RWPE2 (cell line): ENCODE measurements around the gene MUSTN1.

Source experiments
- ATAC-seq: fragments of 200-7000 bp; cut with Tn5 transposase; 3 replicates; pipeline ENCODE4 v1.9.1; 2021; ENCODE audit warnings: low read depth
- DNase-seq: peaks from one replicate; pipeline ENCODE4 v3.0.0-alpha.2; 2020; ENCODE audit warnings: low spot score
- H3K27ac ChIP-seq: fragments of 450-650 bp; 2 replicates; pipeline ENCODE4 v1.5.1; 2017; ENCODE audit warnings: mild to moderate bottlenecking; ENCODE audit not compliant: poor library complexity, severe bottlenecking
- H3K27me3 ChIP-seq: fragments of 250-450 bp; sonication (Bioruptor Pico); 2 replicates; pipeline ENCODE4 v1.5.1; 2021; ENCODE audit warnings: mild to moderate bottlenecking, moderate library complexity; ENCODE audit not compliant: insufficient read depth, poor library complexity, severe bottlenecking
- H3K36me3 ChIP-seq: fragments of 250-450 bp; sonication (Bioruptor Pico); 2 replicates; pipeline ENCODE4 v1.5.1; 2020; ENCODE audit warnings: low read depth, mild to moderate bottlenecking, moderate library complexity
- H3K4me1 ChIP-seq: fragments of 250-450 bp; sonication (Bioruptor Pico); 2 replicates; pipeline ENCODE4 v1.5.1; 2021; ENCODE audit warnings: mild to moderate bottlenecking, moderate library complexity; ENCODE audit not compliant: insufficient read depth, poor library complexity, severe bottlenecking
- H3K4me3 ChIP-seq: fragments of 250-450 bp; sonication (Bioruptor Pico); 2 replicates; pipeline ENCODE4 v1.5.1; 2021; ENCODE audit warnings: mild to moderate bottlenecking, moderate library complexity; ENCODE audit not compliant: severe bottlenecking
- H3K9me3 ChIP-seq: fragments of 250-450 bp; sonication (Bioruptor Pico); 2 replicates; pipeline ENCODE4 v1.5.1; 2021; ENCODE audit warnings: mild to moderate bottlenecking, moderate library complexity; ENCODE audit not compliant: severe bottlenecking
- CTCF ChIP-seq: fragments of 450-650 bp; IDR thresholded peaks from one replicate; pipeline ENCODE4 v1.5.1; 2017; ENCODE audit warnings: mild to moderate bottlenecking, moderate library complexity; ENCODE audit not compliant: poor library complexity, severe bottlenecking

The MUSTN1 gene

GRCh38 chr3:52827866-52828376 is 6.9 kb downstream of the MUSTN1 start:
- Histone ChIP-seq H3K4me1 (peaks cover 7% of the 10 kb centered on the region), H3K36me3 (no peaks in the 10 kb centered on the region), H3K27me3 (no peaks in the 10 kb centered on the region), H3K9me3 (no peaks in the 10 kb centered on the region), H3K27ac (no peak overlapping the region), H3K4me3 (no peak overlapping the region)
- no peak for TF ChIP-seq CTCF
- ATAC-seq (no peak), DNase-seq (no peak)

- DNase-seq (no peak), ATAC-seq (no peak)
- Histone ChIP-seq H3K27ac (no peak overlapping the region), H3K4me1 (peaks cover 7% of the 10 kb centered on the region), H3K9me3 (no peaks in the 10 kb centered on the region), H3K36me3 (no peaks in the 10 kb centered on the region), H3K4me3 (no peak overlapping the region), H3K27me3 (no peaks in the 10 kb centered on the region)
- no peak for TF ChIP-seq CTCF
Measured at GRCh38 chr3:52827441-52827840, 7.4 kb downstream of the MUSTN1 start.

GRCh38 chr3:52824037-52824436 is 10.8 kb downstream of the MUSTN1 start:
- no peak for ATAC-seq
- Histone ChIP-seq H3K9me3 (no peaks in the 10 kb centered on the region), H3K4me3 (no peak overlapping the region), H3K27ac (no peak overlapping the region), H3K36me3 (no peaks in the 10 kb centered on the region), H3K27me3 (no peaks in the 10 kb centered on the region), H3K4me1 (no peaks in the 10 kb centered on the region)
- no peak for TF ChIP-seq CTCF
- DNase-seq = no peak

- no peak for ATAC-seq
Measured at GRCh38 chr3:52822363-52822762, 12.5 kb downstream of the MUSTN1 start.

More at GRCh38 chr3:52822363-52822762, 12.5 kb downstream of the MUSTN1 start:
- H3K27me3 ChIP-seq = no peaks in the 10 kb centered on the region
- no peaks in the 10 kb centered on the region for H3K36me3 ChIP-seq
- no peak for TF ChIP-seq CTCF
- H3K27ac ChIP-seq = no peak overlapping the region
- no peaks in the 10 kb centered on the region for H3K4me1 ChIP-seq
- no peak for DNase-seq
- H3K4me3 ChIP-seq = no peak overlapping the region
- H3K9me3 ChIP-seq = no peaks in the 10 kb centered on the region
